Measurements from ENCODE around the gene HOXC12.

GRCh38 chr12:53963005-53963404, 8.3 kb downstream of the HOXC12 start:
- TF ChIP-seq EZH2 (IDR thresholded peaks at IDR 0.05; ENCODE audit: borderline replicate concordance, low read length) (no peak), CTCF (conservative IDR thresholded peaks at IDR 0.05 in 1 of 2, IDR thresholded peaks at IDR 0.05 in 1 of 2; ENCODE audit: extremely low read depth in 1 of 2, insufficient read depth in 1 of 2, low read depth in 1 of 2, low read length in 2 of 2) (no peak)
